HFFc6 (cell line): ENCODE results near the gene PTPRN2. TPM values are rescaled to one million over a fixed set of nuclear protein-coding genes. Genes with fewer than 3 reads are reported as not detected.

Source experiments
- DNase-seq: peaks from one replicate; pipeline ENCODE4 v3.0.0-alpha.2; 2018
- H3K27ac Mint-ChIP-seq: 2 replicates; pipeline ENCODE4 v1.8.0; 2020; ENCODE audit warnings: mild to moderate bottlenecking, mixed read lengths
- H3K27me3 Mint-ChIP-seq: 2 replicates; pipeline ENCODE4 v1.8.0; 2021; ENCODE audit warnings: mild to moderate bottlenecking, moderate library complexity, mixed read lengths; ENCODE audit not compliant: insufficient read depth
- H3K36me3 Mint-ChIP-seq: 2 replicates; pipeline ENCODE4 v1.8.0; 2021; ENCODE audit warnings: low read depth, mixed read lengths
- H3K4me1 Mint-ChIP-seq: 2 replicates; pipeline ENCODE4 v1.8.0; 2020; ENCODE audit warnings: low read depth, mixed read lengths
- H3K4me3 Mint-ChIP-seq: 2 replicates; pipeline ENCODE4 v1.8.0; 2020; ENCODE audit warnings: mild to moderate bottlenecking, moderate library complexity, mixed read lengths
- H3K9me3 Mint-ChIP-seq: 2 replicates; pipeline ENCODE4 v1.8.0; 2020; ENCODE audit warnings: mild to moderate bottlenecking, mixed read lengths
- CTCF ChIP-seq: fragments of 200-600 bp; sonication (generic); IDR thresholded peaks from 2 replicates; pipeline ENCODE4 v1.5.0; 2021; ENCODE audit warnings: antibody characterized with exemption, mild to moderate bottlenecking
- total RNA-seq, 6 experiments: library from RNA; stranded (reverse); fragmentation: NEBNext Ultra II Directional; extraction: Animal tissue kit (Norgen Biotek cat#: 25700); gene quantifications; 2 replicates in 1 of 6; 3 replicates in 5 of 6; pipeline ENCODE4 v1.2.3, GENCODE V29; 2021

PTPRN2 gene
- total RNA-seq, 6 experiments from 2014 or later: 0.05 to 0.27 (median 0.23) TPM

GRCh38 chr7:157839226-157839625 lies 748.4 kb downstream of the PTPRN2 start:
- no peak overlapping the region for H3K27ac Mint-ChIP-seq
- no peak for TF ChIP-seq CTCF
- peaks cover 45% of the 10 kb centered on the region for H3K9me3 Mint-ChIP-seq
- H3K27me3 Mint-ChIP-seq: peaks cover 1% of the 10 kb centered on the region; the same call in 1 of the 2 replicates
- no peaks in the 10 kb centered on the region for H3K4me1 Mint-ChIP-seq
- no peaks in the 10 kb centered on the region for H3K36me3 Mint-ChIP-seq
- no peak for DNase-seq
- no peak overlapping the region for H3K4me3 Mint-ChIP-seq

DNA sequence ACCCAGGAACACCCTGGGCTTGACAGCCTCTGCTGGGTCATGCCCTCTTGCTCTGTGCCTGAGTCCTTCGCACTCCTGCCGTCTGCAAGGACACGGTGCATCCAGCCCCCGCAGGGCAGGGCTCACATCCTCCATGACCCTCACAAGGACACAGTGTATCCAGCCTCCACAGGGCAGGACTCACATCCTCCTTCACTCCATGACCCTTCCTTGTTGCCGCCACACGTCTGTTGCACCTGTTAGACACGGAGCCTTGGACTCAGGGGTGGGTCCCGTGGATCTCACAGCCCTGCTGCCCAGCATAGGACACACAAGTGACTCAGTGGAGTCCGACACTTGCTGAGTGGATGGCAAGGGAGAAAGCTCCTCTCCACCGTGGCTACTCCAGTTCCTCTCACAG lies 750.1 kb downstream of the PTPRN2 start:
- H3K36me3 Mint-ChIP-seq: no peaks in the 10 kb centered on the region
- H3K4me1 Mint-ChIP-seq: no peaks in the 10 kb centered on the region
- DNase-seq: no peak
- TF ChIP-seq CTCF: no peak
- peaks cover 44% of the 10 kb centered on the region for H3K9me3 Mint-ChIP-seq
- no peak overlapping the region for H3K27ac Mint-ChIP-seq
- H3K4me3 Mint-ChIP-seq: no peak overlapping the region
- no peaks in the 10 kb centered on the region for H3K27me3 Mint-ChIP-seq

DNA sequence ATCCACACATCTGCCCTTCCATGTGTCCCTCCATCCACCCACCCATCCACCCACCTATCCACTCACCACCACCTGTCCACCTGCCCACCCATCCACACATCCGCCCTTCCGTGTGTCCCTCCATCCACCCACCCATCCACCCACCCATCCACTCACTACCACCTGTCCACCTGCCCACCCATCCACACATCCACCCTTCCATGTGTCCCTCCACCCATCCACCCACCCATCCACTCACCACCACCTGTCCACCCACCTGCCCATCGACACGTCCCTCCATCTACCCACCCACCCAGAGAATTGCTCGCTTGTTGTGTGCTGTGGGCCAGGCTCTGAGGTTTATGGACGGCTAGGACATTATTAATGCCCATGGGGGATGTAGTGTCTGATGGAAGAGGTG lies 750.6 kb downstream of the PTPRN2 start:
- H3K27ac Mint-ChIP-seq: no peak overlapping the region
- no peaks in the 10 kb centered on the region for H3K4me1 Mint-ChIP-seq
- H3K4me3 Mint-ChIP-seq: no peak overlapping the region
- no peaks in the 10 kb centered on the region for H3K36me3 Mint-ChIP-seq
- H3K9me3 Mint-ChIP-seq: peaks cover 45% of the 10 kb centered on the region
- DNase-seq: no peak
- no peaks in the 10 kb centered on the region for H3K27me3 Mint-ChIP-seq
- no peak for TF ChIP-seq CTCF

DNA sequence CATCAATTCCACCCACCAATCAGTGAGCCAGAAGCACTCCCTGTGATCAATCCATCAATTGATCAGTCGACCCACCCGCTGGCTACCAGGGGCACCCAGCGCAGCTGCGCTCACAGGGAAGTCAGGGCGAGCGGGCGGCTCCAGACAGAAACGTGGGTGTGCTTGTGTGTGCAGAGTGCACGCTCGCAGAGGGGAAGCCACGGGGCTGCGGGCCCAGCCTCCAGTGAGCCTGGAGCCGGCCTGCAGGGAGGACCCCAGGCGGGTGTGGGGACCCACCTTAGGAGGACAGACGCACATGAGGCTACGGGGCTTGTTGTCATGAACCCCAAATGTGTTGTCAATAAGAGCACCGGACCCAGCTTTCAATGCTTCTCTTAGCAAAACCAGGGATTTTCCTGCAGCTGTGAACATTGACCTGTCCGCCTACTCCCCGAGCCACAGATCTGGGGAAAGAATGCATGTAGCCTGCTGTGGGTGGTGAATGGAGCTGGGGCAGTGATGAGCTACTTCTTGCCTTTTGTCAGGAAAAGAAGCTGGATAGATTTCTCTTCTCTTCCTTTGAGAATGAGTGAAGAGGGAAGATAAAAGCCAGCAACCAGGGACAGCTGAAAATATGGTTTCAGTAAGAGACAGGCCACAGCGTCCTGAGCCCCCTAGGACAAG lies 753.0 kb downstream of the PTPRN2 start:
- no peak for TF ChIP-seq CTCF
- H3K4me1 Mint-ChIP-seq: no peaks in the 10 kb centered on the region
- H3K27ac Mint-ChIP-seq: no peak overlapping the region
- DNase-seq: no peak
- no peaks in the 10 kb centered on the region for H3K36me3 Mint-ChIP-seq
- H3K27me3 Mint-ChIP-seq: no peaks in the 10 kb centered on the region
- H3K4me3 Mint-ChIP-seq: no peak overlapping the region
- H3K9me3 Mint-ChIP-seq: peaks cover 49% of the 10 kb centered on the region

DNA sequence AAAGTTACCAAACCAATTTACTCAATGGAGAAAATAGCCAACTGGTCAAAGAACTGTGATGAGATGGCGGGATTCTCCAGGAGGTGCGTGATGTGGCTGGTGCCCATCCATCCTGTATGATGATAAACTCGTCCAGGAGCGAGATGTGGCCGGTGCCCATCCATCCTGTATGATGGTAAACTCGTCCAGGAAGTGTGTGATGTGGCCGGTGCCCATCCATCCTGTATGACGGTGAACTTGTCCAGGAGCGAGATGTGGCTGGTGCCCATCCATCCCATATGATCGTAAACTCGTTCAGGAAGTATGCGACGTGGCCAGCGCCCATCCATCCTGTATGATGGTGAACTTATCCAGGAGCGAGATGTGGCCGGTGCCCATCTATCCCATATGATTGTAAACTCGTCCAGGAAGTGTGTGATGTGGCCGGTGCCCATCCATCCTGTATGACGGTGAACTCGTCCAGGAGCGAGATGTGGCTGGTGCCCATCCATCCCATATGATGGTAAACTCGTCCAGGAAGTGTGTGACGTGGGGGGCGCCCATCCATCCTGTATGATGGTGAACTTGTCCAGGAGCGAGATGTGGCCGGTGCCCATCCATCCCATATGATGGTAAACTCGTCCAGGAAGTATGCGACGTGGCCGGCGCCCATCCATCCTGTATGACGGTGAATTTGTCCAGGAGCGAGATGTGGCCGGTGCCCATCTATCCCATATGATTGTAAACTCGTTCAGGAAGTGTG lies 754.6 kb downstream of the PTPRN2 start:
- Mint-ChIP-seq H3K4me1 (no peaks in the 10 kb centered on the region), H3K4me3 (no peak overlapping the region), H3K9me3 (peaks cover 65% of the 10 kb centered on the region), H3K27ac (no peak overlapping the region), H3K27me3 (no peaks in the 10 kb centered on the region), H3K36me3 (no peaks in the 10 kb centered on the region; the same call in 1 of the 2 replicates)
- no peak for DNase-seq
- no peak for TF ChIP-seq CTCF
